ENCODE measurements around the gene CXCR1.

The CXCR1 gene

DNA sequence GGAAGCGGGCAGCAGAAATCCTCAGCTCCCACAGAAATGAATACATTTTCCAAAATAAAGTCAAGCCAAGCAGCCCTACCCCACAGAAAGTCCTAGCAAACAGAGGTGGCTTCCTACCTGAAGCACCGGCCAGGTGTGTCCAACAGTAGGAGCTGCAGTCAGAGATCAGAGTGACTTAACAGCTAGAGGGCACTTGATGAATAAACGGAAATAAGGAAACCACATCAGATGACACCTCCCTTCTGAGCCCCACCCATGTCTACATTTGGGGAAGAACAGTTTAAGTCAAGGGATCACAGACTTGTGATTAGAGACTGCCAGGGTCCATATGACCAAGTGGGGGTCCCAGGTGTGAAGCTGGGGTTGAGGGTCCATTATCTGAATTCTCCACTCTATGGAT lies at the start of gene CXCR1:
Gene CXCR1, minus strand, starts transcription at position 172 of the 400 bp plus-strand sequence. CDS start 1,751 bp downstream, outside the sequence.
- TF ChIP-seq, protein P1, sequence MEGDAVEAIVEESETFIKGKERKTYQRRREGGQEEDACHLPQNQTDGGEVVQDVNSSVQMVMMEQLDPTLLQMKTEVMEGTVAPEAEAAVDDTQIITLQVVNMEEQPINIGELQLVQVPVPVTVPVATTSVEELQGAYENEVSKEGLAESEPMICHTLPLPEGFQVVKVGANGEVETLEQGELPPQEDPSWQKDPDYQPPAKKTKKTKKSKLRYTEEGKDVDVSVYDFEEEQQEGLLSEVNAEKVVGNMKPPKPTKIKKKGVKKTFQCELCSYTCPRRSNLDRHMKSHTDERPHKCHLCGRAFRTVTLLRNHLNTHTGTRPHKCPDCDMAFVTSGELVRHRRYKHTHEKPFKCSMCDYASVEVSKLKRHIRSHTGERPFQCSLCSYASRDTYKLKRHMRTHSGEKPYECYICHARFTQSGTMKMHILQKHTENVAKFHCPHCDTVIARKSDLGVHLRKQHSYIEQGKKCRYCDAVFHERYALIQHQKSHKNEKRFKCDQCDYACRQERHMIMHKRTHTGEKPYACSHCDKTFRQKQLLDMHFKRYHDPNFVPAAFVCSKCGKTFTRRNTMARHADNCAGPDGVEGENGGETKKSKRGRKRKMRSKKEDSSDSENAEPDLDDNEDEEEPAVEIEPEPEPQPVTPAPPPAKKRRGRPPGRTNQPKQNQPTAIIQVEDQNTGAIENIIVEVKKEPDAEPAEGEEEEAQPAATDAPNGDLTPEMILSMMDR (conservative IDR thresholded peaks at IDR 0.05; ENCODE audit: low read depth), result no peak
- ChIA-PET CTCF (no interaction called here), POLR2A (ENCODE audit: low non-redundant PET) (no interaction called here)
- H3K27ac ChIP-seq, result no peak within 1 kb of the TSS
- DNase-seq (ENCODE audit: low spot score), result peak; percentile 43

DNA sequence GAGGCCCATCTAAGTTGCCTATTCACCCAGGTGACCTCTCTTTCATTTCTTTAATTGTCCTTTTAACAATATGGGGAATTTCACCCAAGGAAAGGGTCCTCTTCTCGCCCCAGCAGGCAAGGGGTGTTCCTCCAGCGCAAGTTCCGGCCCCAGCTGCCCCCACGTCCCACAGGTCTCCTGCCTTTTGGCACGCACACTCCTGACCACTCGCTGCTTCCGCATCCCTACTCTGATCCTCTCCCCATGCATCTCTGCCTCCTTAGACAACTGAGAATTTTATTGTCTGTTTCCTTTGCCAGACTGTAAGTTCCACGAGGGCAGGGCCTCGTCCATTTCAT lies 49.5 kb upstream of the CXCR1 start:
- TF ChIP-seq, protein P1 (conservative IDR thresholded peaks at IDR 0.05; ENCODE audit: low read depth), result no peak
- ChIA-PET CTCF (no interaction called here), POLR2A (ENCODE audit: low non-redundant PET) (interaction anchor here (0.7 to 1.1 kb wide), 3 partner anchors 9 to 134 kb away, joined by 3 to 4 read pairs (median 3); partner anchors contain the start of genes AAMP and PNKD)
- DNase-seq (ENCODE audit: low spot score), result no peak
- H3K27ac ChIP-seq, result peak overlapping the region; percentile 90

DNA sequence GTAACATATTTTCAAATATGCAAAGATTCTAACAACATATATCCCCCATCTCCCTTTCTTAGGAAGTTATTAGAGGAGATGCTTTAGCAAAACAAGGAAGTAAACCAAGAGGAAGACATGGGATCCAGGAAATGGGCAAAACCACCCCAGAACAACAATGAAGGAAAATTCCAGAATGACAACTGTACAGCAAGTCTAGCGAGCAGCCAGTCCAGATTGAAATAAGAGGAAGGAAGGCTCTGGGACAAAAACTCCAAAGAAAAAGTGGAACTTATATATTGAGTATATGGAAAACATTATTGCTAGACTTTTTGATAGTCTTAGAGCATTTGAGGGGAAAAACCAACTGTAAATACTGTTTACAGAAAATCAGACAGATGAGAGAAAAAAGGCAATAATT lies 47.4 kb upstream of the CXCR1 start:
- no peak for DNase-seq (ENCODE audit: low spot score)
- ChIA-PET CTCF (no interaction called here), POLR2A (ENCODE audit: low non-redundant PET) (no interaction called here)

DNA sequence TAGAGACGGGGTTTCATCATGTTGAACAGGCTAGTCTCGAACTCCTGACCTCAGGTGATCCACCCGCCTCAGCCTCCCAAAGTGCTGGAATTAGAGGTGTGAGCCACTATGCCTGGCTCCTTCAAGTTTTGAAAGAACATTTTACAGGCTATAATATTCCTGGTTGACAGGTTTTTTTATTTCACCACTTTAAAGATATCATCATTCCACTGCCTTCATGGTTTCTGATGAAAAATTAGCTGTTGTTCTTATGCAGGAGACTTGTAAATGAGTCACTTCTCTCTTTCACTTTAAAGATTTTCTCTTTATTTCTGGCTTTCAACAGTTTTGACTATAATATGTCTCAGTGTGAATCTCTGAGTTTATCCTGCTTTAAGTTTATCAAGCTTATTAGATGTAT lies 42.3 kb upstream of the CXCR1 start:
- CTCF ChIA-PET, result interaction anchor here (0.8 kb wide), 1 partner anchor 14 kb away, joined by 3 read pairs; no protein-coding TSS in a partner anchor

More for the DNA sequence above, 47.4 kb upstream of the CXCR1 start:
- TF ChIP-seq, protein P1 (conservative IDR thresholded peaks at IDR 0.05; ENCODE audit: low read depth), result no peak
- H3K27ac ChIP-seq, result no peak overlapping the region

DNA sequence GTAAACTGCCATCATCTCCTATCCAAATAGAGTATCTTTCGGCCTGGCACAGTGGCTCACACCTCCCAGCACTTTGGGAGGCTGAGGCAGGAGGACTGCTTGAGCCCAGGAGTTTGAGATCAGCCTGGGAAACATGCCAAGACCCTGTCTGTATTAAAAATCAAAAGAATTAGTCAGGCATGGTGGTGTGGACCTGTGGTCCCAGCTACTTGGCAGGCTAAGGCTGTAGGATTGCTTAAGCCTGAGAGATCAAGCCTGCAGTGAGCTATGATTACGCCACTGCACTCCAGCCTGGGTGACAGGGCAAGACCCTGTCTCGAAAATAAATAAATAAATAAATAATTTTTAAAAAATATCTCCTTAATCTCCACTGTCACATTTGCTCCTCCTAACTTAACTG lies 35.5 kb upstream of the CXCR1 start:
- ChIA-PET POLR2A (ENCODE audit: low non-redundant PET) (no interaction called here), CTCF (interaction anchor here (0.6 kb wide), 1 partner anchor 10 kb away, joined by 5 read pairs; no protein-coding TSS in a partner anchor)
- H3K27ac ChIP-seq, result no peak overlapping the region
- no peak for DNase-seq (ENCODE audit: low spot score)
- TF ChIP-seq, protein P1 (conservative IDR thresholded peaks at IDR 0.05; ENCODE audit: low read depth), result no peak

More for the DNA sequence above, 42.3 kb upstream of the CXCR1 start:
- TF ChIP-seq, protein P1 (conservative IDR thresholded peaks at IDR 0.05; ENCODE audit: low read depth), result no peak
- POLR2A ChIA-PET (ENCODE audit: low non-redundant PET), result interaction anchor here (0.6 to 0.7 kb wide), 2 partner anchors 158 to 464 kb away, joined by 4 to 8 read pairs; no protein-coding TSS in a partner anchor
- H3K27ac ChIP-seq, result no peak overlapping the region
- DNase-seq (ENCODE audit: low spot score), result no peak

DNA sequence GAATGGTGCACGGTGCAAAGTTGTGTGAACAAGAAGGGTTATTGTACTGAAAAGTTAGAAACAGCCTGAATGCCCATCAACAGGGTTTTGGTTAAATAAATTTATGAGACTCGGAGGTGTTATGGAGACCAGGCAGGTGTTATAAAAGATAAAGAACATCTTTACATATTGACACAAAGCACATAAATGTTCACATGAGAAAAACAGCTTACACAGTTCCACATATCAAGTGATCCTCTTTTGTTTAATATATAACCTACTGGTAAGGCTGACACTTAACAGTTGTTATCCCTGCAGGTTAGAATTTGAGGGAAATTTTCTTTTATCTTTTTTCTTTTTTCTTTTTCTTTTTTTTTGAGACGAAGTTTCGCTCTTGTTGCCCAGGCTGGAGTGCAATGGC lies 30.2 kb upstream of the CXCR1 start:
- no peak overlapping the region for H3K27ac ChIP-seq
- CTCF ChIA-PET, result no interaction called here
- TF ChIP-seq, protein P1 (conservative IDR thresholded peaks at IDR 0.05; ENCODE audit: low read depth), result no peak
- POLR2A ChIA-PET (ENCODE audit: low non-redundant PET), result no interaction called here
- DNase-seq (ENCODE audit: low spot score), result no peak
